ENCODE measurements around the gene FAM117B. TPM values are rescaled to one million over a fixed set of nuclear protein-coding genes. Genes with fewer than 3 reads are reported as not detected.

Gene FAM117B
- total RNA-seq, 4 donors from 2014 or later: 6.7 to 15.6 (median 9.4) TPM

- no peaks in the 10 kb centered on the region for H3K4me1 ChIP-seq
- WGBS, 2 donors: 68 to 76% methylated on average over 4 of the region's 4 CpGs
- H3K9me3 ChIP-seq: no peaks in the 10 kb centered on the region
- no peak for DNase-seq
- H3K27ac ChIP-seq: no peak overlapping the region
- intact Hi-C loops (cut with DNase I): no loop called here
- no peak for TF ChIP-seq POLR2A (IDR thresholded peaks at IDR 0.05)
- TF ChIP-seq CTCF (IDR thresholded peaks at IDR 0.05): no peak
- H3K27me3 ChIP-seq: no peaks in the 10 kb centered on the region
- H3K4me3 ChIP-seq: no peak overlapping the region
- no peaks in the 10 kb centered on the region for H3K36me3 ChIP-seq
Measured at GRCh38 chr2:202627042-202627441, 7.7 kb upstream of the FAM117B start.

- Histone ChIP-seq H3K27ac (no peak overlapping the region), H3K27me3 (no peaks in the 10 kb centered on the region), H3K36me3 (no peaks in the 10 kb centered on the region), H3K4me3 (no peak overlapping the region), H3K9me3 (no peaks in the 10 kb centered on the region), H3K4me1 (peaks cover 0 to 6% (median 3%) of the 10 kb centered on the region in 3 donors)
- intact Hi-C loops (cut with DNase I): no loop called here
- 69 to 71% methylated on average over 3 of the region's 3 CpGs for WGBS, 2 donors
- DNase-seq: no peak
- TF ChIP-seq POLR2A (IDR thresholded peaks at IDR 0.05) (no peak), CTCF (IDR thresholded peaks at IDR 0.05) (no peak)
Measured at GRCh38 chr2:202628646-202629198, 6.0 kb upstream of the FAM117B start.

- Histone ChIP-seq H3K9me3 (no peaks in the 10 kb centered on the region), H3K4me3 (no peak overlapping the region), H3K27ac (no peak overlapping the region), H3K4me1 (peaks cover 10 to 31% (median 21%) of the 10 kb centered on the region in 3 donors), H3K27me3 (no peaks in the 10 kb centered on the region), H3K36me3 (no peaks in the 10 kb centered on the region)
- intact Hi-C loops (cut with DNase I): no loop called here
- WGBS, 2 donors: 79 to 100% methylated on average over 3 to 4 of the region's 4 CpGs
- no peak for DNase-seq
- TF ChIP-seq POLR2A (IDR thresholded peaks at IDR 0.05) (no peak), CTCF (IDR thresholded peaks at IDR 0.05) (no peak)
Measured at GRCh38 chr2:202632682-202633290, 2.0 kb upstream of the FAM117B start.

GRCh38 chr2:202633470-202633869, 1.3 kb upstream of the FAM117B start:
- peak overlapping the region in 1 of 4 donors; percentile 98 for H3K27ac ChIP-seq
- no peaks in the 10 kb centered on the region for H3K27me3 ChIP-seq
- H3K4me1 ChIP-seq: peaks cover 10 to 38% (median 21%) of the 10 kb centered on the region in 3 donors
- 94 to 96% methylated on average over 7 to 9 of the region's 19 CpGs for WGBS, 2 donors
- H3K4me3 ChIP-seq: no peak overlapping the region
- intact Hi-C loops (cut with DNase I): no loop called here
- no peaks in the 10 kb centered on the region for H3K36me3 ChIP-seq
- DNase-seq: no peak
- TF ChIP-seq POLR2A (IDR thresholded peaks at IDR 0.05) (no peak), CTCF (IDR thresholded peaks at IDR 0.05) (no peak)
- H3K9me3 ChIP-seq: no peaks in the 10 kb centered on the region

GRCh38 chr2:202635428-202636212, 851 bp downstream of the FAM117B start:
- peak overlapping the region; percentile 94 to 98 (median 96) for H3K4me3 ChIP-seq
- H3K4me1 ChIP-seq: peaks cover 10 to 38% (median 21%) of the 10 kb centered on the region in 3 donors
- intact Hi-C loops (cut with DNase I): no loop called here
- TF ChIP-seq POLR2A (IDR thresholded peaks at IDR 0.05) (peak in 1 of 4 donors; percentile 51), CTCF (IDR thresholded peaks at IDR 0.05) (peak in 1 of 6 experiments; percentile 18)
- H3K27ac ChIP-seq: peak overlapping the region; percentile 92 to 98 (median 98)
- 0% methylated on average over 2 to 17 of the region's 92 CpGs for WGBS, 2 donors
- H3K27me3 ChIP-seq: no peaks in the 10 kb centered on the region
- H3K36me3 ChIP-seq: no peaks in the 10 kb centered on the region
- H3K9me3 ChIP-seq: no peaks in the 10 kb centered on the region
- peak; percentile 26 for DNase-seq

Measured in esophagus squamous epithelium (tissue), 5 donors.